Thyroid gland (tissue), 4 donors: ENCODE data around the gene INTS11. TPM values are rescaled to one million over a fixed set of nuclear protein-coding genes. Genes with fewer than 3 reads are reported as not detected.
A peak's percentile ranks its signal among the peaks of the same experiment; 100 is the strongest.

Source experiments
- DNase-seq, 2 donors: peaks; one replicate each; pipeline ENCODE4 v3.0.0-alpha.2; 2019
- H3K27ac ChIP-seq, 3 donors: fragments of 200-600 bp; sonication (generic); 1 replicate in 2 of 3; 2 replicates in 1 of 3; pipeline ENCODE4 v1.5.1; 2016 to 2019; ENCODE audit warnings: mild to moderate bottlenecking in 1 of 3, moderate library complexity in 1 of 3
- H3K27me3 ChIP-seq: fragments of 200-600 bp; sonication (generic); one replicate; pipeline ENCODE4 v1.5.1; 2019
- H3K36me3 ChIP-seq, 2 donors: fragments of 200-600 bp; sonication (generic); one replicate each; pipeline ENCODE4 v1.5.1; 2016 to 2019
- H3K4me1 ChIP-seq, 2 donors: fragments of 200-600 bp; sonication (generic); one replicate each; pipeline ENCODE4 v1.5.1; 2017 to 2019
- H3K4me3 ChIP-seq, 3 donors: fragments of 200-600 bp; sonication (generic); replicated peaks in 1 of 3; 1 replicate in 2 of 3; 2 replicates in 1 of 3; pipeline ENCODE4 v1.5.1; 2016; ENCODE audit warnings: mild to moderate bottlenecking in 1 of 3
- H3K9me3 ChIP-seq: fragments of 200-600 bp; sonication (generic); one replicate; pipeline ENCODE4 v1.5.1; 2017
- CTCF ChIP-seq, 6 experiments: fragments of 200-600 bp in 3 of 6; fragments of 450-650 bp in 3 of 6; sonication (generic) in 3 of 6; IDR thresholded peaks; one replicate each; pipeline ENCODE4 v1.5.1; 2016 to 2019; ENCODE audit warnings: antibody characterized with exemption in 6 of 6, mild to moderate bottlenecking in 2 of 6, inconsistent platforms in 1 of 6, moderate library complexity in 1 of 6
- POLR2A ChIP-seq, 2 donors: fragments of 450-650 bp; IDR thresholded peaks; one replicate each; pipeline ENCODE4 v1.6.1; 2017; ENCODE audit warnings: antibody characterized with exemption in 2 of 2, mild to moderate bottlenecking in 2 of 2, moderate library complexity in 1 of 2
- WGBS, 2 donors: methylation state at CpG; one replicate each; pipeline ENCODE4 v1.1.5; 2017; 5-methylcytosine and 5-hydroxymethylcytosine counted together
- intact Hi-C: fragments of 100-400 bp; cut with DNase I; formaldehyde crosslinking; loops from one replicate; pipeline ENCODE4 v1.15.1; 2023
- total RNA-seq, 4 donors: library from RNA; depleted of rRNA; stranded (reverse); fragments of >200 nt; gene quantifications; one replicate each; pipeline ENCODE4 v1.2.3, GENCODE V29; 2016

Gene INTS11
- total RNA-seq, 4 donors from 2014 or later: 68.9 to 116 (median 94.7) TPM

- intact Hi-C loops: no loop called here
- no peak overlapping the region for H3K4me3 ChIP-seq
- peaks cover 27 to 41% of the 10 kb centered on the region in 2 donors for H3K4me1 ChIP-seq
- TF ChIP-seq CTCF (IDR thresholded peaks at IDR 0.05) (no peak), POLR2A (IDR thresholded peaks at IDR 0.05) (no peak)
- no peak overlapping the region for H3K27ac ChIP-seq
- WGBS, 2 donors: 67 to 86% methylated on average over 3 to 7 of the region's 16 CpGs
- H3K27me3 ChIP-seq: no peaks in the 10 kb centered on the region
- peaks cover 0 to 8% of the 10 kb centered on the region in 2 donors for H3K36me3 ChIP-seq
- no peak for DNase-seq
- no peaks in the 10 kb centered on the region for H3K9me3 ChIP-seq
Measured at GRCh38 chr1:1345384-1345783, 20.9 kb upstream of the INTS11 start.

GRCh38 chr1:1344655-1345361, 20.3 kb upstream of the INTS11 start:
- 64 to 74% methylated on average over 7 to 8 of the region's 15 CpGs for WGBS, 2 donors
- intact Hi-C loops: no loop called here
- TF ChIP-seq CTCF (IDR thresholded peaks at IDR 0.05): peak in 2 of 6 experiments; percentile 21 to 46
- no peak for TF ChIP-seq POLR2A (IDR thresholded peaks at IDR 0.05)
- Histone ChIP-seq H3K36me3 (peaks cover 0 to 13% of the 10 kb centered on the region in 2 donors), H3K27me3 (no peaks in the 10 kb centered on the region), H3K4me1 (peaks cover 27 to 41% of the 10 kb centered on the region in 2 donors), H3K4me3 (no peak overlapping the region), H3K9me3 (no peaks in the 10 kb centered on the region), H3K27ac (no peak overlapping the region)
- DNase-seq: peak; percentile 41 to 47

GRCh38 chr1:1343811-1344421, 19.5 kb upstream of the INTS11 start:
- Histone ChIP-seq H3K27me3 (no peaks in the 10 kb centered on the region), H3K4me3 (no peak overlapping the region), H3K9me3 (no peaks in the 10 kb centered on the region), H3K27ac (no peak overlapping the region), H3K36me3 (peaks cover 0 to 22% of the 10 kb centered on the region in 2 donors), H3K4me1 (peaks cover 27 to 41% of the 10 kb centered on the region in 2 donors)
- WGBS, 2 donors: 88 to 91% methylated on average over 13 to 20 of the region's 24 CpGs
- TF ChIP-seq CTCF (IDR thresholded peaks at IDR 0.05): no peak
- no peak for TF ChIP-seq POLR2A (IDR thresholded peaks at IDR 0.05)
- no peak for DNase-seq
- intact Hi-C loops: no loop called here

GRCh38 chr1:1342584-1343115, 18.2 kb upstream of the INTS11 start:
- peaks cover 8 to 34% of the 10 kb centered on the region in 2 donors for H3K36me3 ChIP-seq

More at GRCh38 chr1:1342584-1343115, 18.2 kb upstream of the INTS11 start:
- no peak for DNase-seq
- WGBS, 2 donors: 86 to 88% methylated on average over 16 to 17 of the region's 18 CpGs
- TF ChIP-seq CTCF (IDR thresholded peaks at IDR 0.05) (no peak), POLR2A (IDR thresholded peaks at IDR 0.05) (no peak)
- Histone ChIP-seq H3K9me3 (no peaks in the 10 kb centered on the region), H3K4me3 (no peak overlapping the region), H3K27me3 (no peaks in the 10 kb centered on the region), H3K4me1 (peaks cover 20 to 33% of the 10 kb centered on the region in 2 donors), H3K27ac (no peak overlapping the region)
- intact Hi-C loops: no loop called here
